PC-9 (cell line): ENCODE measurements around the gene S100A5.

Experiments used
- CTCF ChIP-seq: fragments of 200-600 bp; sonication (generic); conservative IDR thresholded peaks from 2 replicates; pipeline ENCODE4 v1.6.1; 2017; ENCODE audit warnings: mixed run types, antibody characterized with exemption, mild to moderate bottlenecking, moderate library complexity
- EZH2 ChIP-seq: fragments of 200-600 bp; sonication (generic); IDR thresholded peaks from 2 replicates; pipeline ENCODE4 v1.8.0; 2017; ENCODE audit warnings: antibody characterized with exemption, low read depth

- no peak for TF ChIP-seq CTCF
- no peak for TF ChIP-seq EZH2
Observed at GRCh38 chr1:153546796-153547559, 6.2 kb upstream of the S100A5 start.
